PFSK-1 (cell line): ENCODE measurements around the gene GPR158.

ENCODE experiments used
- FOXP2 ChIP-seq: optimal IDR thresholded peaks from 2 replicates; pipeline ENCODE3; 2011; ENCODE audit warnings: borderline replicate concordance, control low read depth, inconsistent platforms; ENCODE audit not compliant: insufficient read depth; ENCODE audit errors: extremely low read length, extremely low read depth
- POLR2AphosphoS5 ChIP-seq: IDR thresholded peaks from 2 replicates; pipeline ENCODE4 v1.6.1; 2012; ENCODE audit warnings: low read depth, mild to moderate bottlenecking, control low read depth, low read length, moderate library complexity
- SIN3A ChIP-seq: IDR thresholded peaks from 2 replicates; pipeline ENCODE4 v1.6.1; 2012; ENCODE audit warnings: mild to moderate bottlenecking, low read length, moderate library complexity, borderline replicate concordance; ENCODE audit not compliant: insufficient read depth
- TAF1 ChIP-seq: IDR thresholded peaks from 2 replicates; pipeline ENCODE4 v1.6.1; 2012; ENCODE audit warnings: low read length, control low read depth, borderline replicate concordance; ENCODE audit not compliant: insufficient read depth
- TF ChIP-seq, protein P1 (sequence below), 2 experiments: IDR thresholded peaks; 2 replicates each; pipeline versions ENCODE4 v1.6.1 to v1.8.0; 2011 to 2012; ENCODE audit warnings: low read depth in 2 of 2, low read length in 2 of 2, control low read depth in 1 of 2, inconsistent platforms in 1 of 2, mild to moderate bottlenecking in 1 of 2, moderate library complexity in 1 of 2; ENCODE audit not compliant: insufficient read depth in 1 of 2

The GPR158 gene

DNA sequence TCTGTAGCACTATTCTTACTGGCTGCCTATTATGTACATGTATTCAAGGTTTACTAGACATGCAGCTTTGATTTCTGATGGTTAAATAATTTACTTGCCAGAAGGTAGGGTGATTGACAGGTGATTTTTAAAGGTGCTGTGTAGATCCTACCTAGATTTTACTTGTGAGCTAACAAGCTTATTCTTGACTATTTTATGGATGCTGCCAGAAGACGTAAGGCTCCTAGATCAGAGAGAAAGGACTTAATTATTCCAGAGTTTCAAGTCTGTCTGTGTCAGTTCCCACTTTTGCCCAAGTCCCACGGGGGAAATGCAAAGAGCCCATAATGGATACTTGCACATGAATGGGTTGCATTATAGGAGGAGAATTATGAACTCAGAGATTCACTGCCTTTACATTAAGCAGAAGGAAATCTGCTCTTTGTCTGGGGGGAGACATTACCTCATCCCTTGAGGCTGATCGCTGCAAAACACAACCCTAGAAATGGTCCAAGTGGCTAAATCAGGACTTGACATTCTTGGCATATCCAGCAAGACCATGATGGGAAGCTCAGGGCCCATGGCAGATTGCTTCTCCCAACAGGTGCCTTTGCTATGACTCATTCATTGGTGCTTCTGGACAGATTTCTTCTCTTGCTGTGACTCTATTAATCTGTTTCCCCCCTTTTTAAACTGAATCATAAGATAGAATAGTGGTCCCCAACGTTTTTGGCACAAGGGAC lies 32.1 kb downstream of the GPR158 start:
- no peak for TF ChIP-seq POLR2AphosphoS5
- TF ChIP-seq SIN3A = no peak
- TF ChIP-seq, protein P1, sequence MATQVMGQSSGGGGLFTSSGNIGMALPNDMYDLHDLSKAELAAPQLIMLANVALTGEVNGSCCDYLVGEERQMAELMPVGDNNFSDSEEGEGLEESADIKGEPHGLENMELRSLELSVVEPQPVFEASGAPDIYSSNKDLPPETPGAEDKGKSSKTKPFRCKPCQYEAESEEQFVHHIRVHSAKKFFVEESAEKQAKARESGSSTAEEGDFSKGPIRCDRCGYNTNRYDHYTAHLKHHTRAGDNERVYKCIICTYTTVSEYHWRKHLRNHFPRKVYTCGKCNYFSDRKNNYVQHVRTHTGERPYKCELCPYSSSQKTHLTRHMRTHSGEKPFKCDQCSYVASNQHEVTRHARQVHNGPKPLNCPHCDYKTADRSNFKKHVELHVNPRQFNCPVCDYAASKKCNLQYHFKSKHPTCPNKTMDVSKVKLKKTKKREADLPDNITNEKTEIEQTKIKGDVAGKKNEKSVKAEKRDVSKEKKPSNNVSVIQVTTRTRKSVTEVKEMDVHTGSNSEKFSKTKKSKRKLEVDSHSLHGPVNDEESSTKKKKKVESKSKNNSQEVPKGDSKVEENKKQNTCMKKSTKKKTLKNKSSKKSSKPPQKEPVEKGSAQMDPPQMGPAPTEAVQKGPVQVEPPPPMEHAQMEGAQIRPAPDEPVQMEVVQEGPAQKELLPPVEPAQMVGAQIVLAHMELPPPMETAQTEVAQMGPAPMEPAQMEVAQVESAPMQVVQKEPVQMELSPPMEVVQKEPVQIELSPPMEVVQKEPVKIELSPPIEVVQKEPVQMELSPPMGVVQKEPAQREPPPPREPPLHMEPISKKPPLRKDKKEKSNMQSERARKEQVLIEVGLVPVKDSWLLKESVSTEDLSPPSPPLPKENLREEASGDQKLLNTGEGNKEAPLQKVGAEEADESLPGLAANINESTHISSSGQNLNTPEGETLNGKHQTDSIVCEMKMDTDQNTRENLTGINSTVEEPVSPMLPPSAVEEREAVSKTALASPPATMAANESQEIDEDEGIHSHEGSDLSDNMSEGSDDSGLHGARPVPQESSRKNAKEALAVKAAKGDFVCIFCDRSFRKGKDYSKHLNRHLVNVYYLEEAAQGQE (IDR thresholded peaks at IDR 0.05; ENCODE audit: insufficient read depth in 1 of 2, low read depth in 2 of 2, low read length in 2 of 2) = no peak
- TF ChIP-seq FOXP2 = no peak
- TF ChIP-seq TAF1 = no peak

DNA sequence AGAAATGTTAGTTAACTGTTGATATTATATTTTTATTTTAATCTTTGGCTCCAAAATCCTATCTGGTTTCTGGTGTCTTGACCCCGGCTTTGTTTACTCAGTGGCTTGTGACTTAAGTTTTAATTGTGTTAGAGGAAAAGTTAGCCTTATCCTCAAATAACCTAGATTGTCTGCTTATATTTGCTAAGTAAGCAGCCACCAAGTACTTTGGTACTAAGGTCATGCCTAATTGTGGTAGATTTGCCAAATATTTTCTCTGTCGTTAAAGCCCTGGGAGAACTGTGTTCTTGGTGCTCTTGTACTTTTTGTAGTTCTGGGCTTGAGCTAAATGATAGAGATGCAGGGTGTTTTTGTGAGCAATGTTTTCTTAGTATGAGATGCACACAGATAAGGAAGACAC lies 34.8 kb downstream of the GPR158 start:
- TF ChIP-seq SIN3A (no peak), POLR2AphosphoS5 (no peak), TAF1 (no peak)
- TF ChIP-seq, protein P1 (IDR thresholded peaks at IDR 0.05; ENCODE audit: insufficient read depth in 1 of 2, low read depth in 2 of 2, low read length in 2 of 2) = no peak

DNA sequence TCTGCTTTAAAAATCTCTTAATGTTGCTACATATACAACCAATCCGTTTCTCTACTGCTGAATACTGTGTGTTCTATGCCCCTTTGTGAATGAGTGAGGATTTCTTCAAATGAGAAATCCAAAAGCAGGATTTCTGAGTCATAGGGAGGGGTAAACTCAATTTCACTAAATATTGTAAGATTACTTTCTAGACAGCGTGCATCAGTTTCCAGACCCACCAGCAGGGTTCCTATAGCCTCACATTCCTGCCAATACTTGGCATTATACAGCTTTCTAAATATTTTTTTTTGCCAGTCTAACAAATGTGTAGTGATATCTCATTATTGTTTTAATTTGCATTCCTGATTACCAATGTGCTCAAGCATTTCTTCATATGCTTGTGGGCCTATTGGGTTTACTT lies 35.5 kb downstream of the GPR158 start:
- TF ChIP-seq, protein P1 (IDR thresholded peaks at IDR 0.05; ENCODE audit: insufficient read depth in 1 of 2, low read depth in 2 of 2, low read length in 2 of 2) = no peak
- no peak for TF ChIP-seq FOXP2
- no peak for TF ChIP-seq POLR2AphosphoS5
- no peak for TF ChIP-seq SIN3A
- no peak for TF ChIP-seq TAF1

DNA sequence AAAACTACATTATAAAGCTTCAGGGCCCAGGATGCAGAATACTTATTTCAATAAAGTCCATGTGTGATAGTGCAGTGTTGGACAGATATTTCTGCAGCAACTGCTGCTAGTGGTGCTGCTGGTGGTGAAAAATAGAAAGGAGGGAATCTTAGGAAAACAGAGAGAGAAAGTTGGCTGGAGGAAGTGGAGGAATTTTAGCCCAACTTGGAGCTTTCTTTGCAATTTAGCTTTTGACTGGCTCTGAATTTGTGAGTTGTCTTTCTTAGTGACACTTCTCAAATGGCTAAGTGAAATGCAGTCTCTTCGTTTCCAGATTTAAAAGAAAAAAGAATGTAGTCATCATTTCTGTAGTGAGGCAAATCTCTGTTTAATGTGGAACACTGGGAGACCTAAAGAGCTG lies 45.4 kb downstream of the GPR158 start:
- TF ChIP-seq FOXP2 (no peak), POLR2AphosphoS5 (no peak), TAF1 (no peak), SIN3A (no peak)
- TF ChIP-seq, protein P1 (IDR thresholded peaks at IDR 0.05; ENCODE audit: insufficient read depth in 1 of 2, low read depth in 2 of 2, low read length in 2 of 2) = no peak

DNA sequence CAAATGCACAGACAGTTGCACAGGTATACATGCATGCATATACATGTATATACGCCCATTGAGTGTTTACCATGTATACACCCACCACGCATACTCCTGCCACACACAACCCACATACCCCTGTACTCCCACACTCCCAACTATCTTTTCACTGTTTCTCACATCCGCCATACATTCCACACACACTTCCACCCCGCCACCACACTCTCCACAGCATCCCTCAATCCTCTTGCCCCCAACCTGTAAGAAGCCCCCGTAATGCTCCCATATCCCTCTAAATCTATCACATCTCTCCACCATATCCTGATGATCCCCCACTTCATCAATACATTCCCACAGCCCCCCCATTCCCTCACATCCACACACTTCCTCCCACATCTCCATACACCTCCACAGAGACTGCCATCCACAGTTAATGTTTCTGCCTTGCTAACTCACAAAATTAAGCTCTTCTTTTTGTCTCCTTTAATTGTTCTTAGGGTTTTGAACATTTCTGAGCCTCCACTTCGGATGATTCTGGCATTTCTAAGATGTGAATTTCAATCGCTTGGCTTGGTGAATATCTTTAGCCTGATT lies 47.4 kb downstream of the GPR158 start:
- TF ChIP-seq TAF1 = no peak
- no peak for TF ChIP-seq POLR2AphosphoS5
- no peak for TF ChIP-seq FOXP2
- no peak for TF ChIP-seq SIN3A
- TF ChIP-seq, protein P1 (IDR thresholded peaks at IDR 0.05; ENCODE audit: insufficient read depth in 1 of 2, low read depth in 2 of 2, low read length in 2 of 2) = no peak
